A673 (cell line): ENCODE data around the gene NSUN3. TPM values are rescaled to one million over a fixed set of nuclear protein-coding genes. Genes with fewer than 3 reads are reported as not detected.

Experiments
- BruUV-seq: library from RNA; stranded (reverse); fragments of 400-500 nt; replicated peaks from 2 replicates; lab custom pipeline; 2021; lab: Mats Ljungman, UMichigan
- CTCF ChIA-PET: fragments of 300-600 bp; sonication (Branson Sonifier 250); formaldehyde crosslinking; loops from one replicate; lab custom pipeline; 2022; ENCODE audit warnings: antibody characterized with exemption; lab: Charles Lee
- POLR2A ChIA-PET: fragments of 300-600 bp; sonication (Branson Sonifier 250); formaldehyde crosslinking; loops from one replicate; lab custom pipeline; 2022; ENCODE audit warnings: antibody characterized with exemption; ENCODE audit not compliant: low non-redundant PET; lab: Charles Lee
- DNase-seq: peaks from one replicate; pipeline ENCODE4 v3.0.0-alpha.2; 2015; ENCODE audit warnings: low spot score
- H3K27ac ChIP-seq: fragments of 200-600 bp; sonication (generic); 2 replicates; pipeline ENCODE4 v1.5.1; 2016; ENCODE audit warnings: mixed run types, low read depth, mild to moderate bottlenecking, mixed read lengths, antibody characterized with exemption, low read length; ENCODE audit not compliant: poor library complexity, severe bottlenecking
- H3K27me3 ChIP-seq: fragments of 200-600 bp; sonication (generic); replicated peaks from 2 replicates; pipeline ENCODE4 v1.6.1; 2017; ENCODE audit warnings: mixed run types, low read depth, mild to moderate bottlenecking, mixed read lengths, antibody characterized with exemption, low read length; ENCODE audit not compliant: insufficient read depth, poor library complexity
- H3K36me3 ChIP-seq: fragments of 200-600 bp; sonication (generic); 2 replicates; pipeline ENCODE4 v1.6.1; 2016; ENCODE audit warnings: mixed run types, mild to moderate bottlenecking, mixed read lengths, antibody characterized with exemption, low read length; ENCODE audit not compliant: insufficient read depth, poor library complexity, severe bottlenecking
- H3K4me1 ChIP-seq: fragments of 200-600 bp; sonication (generic); 2 replicates; pipeline ENCODE4 v1.6.1; 2017; ENCODE audit warnings: mixed run types, mild to moderate bottlenecking, mixed read lengths, antibody characterized with exemption, low read length; ENCODE audit not compliant: insufficient read depth, poor library complexity, severe bottlenecking
- H3K4me3 ChIP-seq: fragments of 200-600 bp; sonication (generic); 2 replicates; pipeline ENCODE4 v1.5.1; 2016; ENCODE audit warnings: low read depth, mixed run types, mild to moderate bottlenecking, mixed read lengths, low read length; ENCODE audit not compliant: poor library complexity, severe bottlenecking
- H3K9me3 ChIP-seq: fragments of 200-600 bp; sonication (generic); 2 replicates; pipeline ENCODE4 v1.6.1; 2016; ENCODE audit warnings: mixed run types, low read depth, mild to moderate bottlenecking, mixed read lengths, antibody characterized with exemption, low read length; ENCODE audit not compliant: poor library complexity, severe bottlenecking
- CTCF ChIP-seq: fragments of 300-800, 200-600 bp; sonication (generic); conservative IDR thresholded peaks from 2 replicates; pipeline ENCODE4 v1.5.1; 2017; ENCODE audit warnings: low read depth, mild to moderate bottlenecking, antibody characterized with exemption, low read length, moderate library complexity, mixed read lengths
- EZH2 ChIP-seq: fragments of 200-600 bp; sonication (generic); IDR thresholded peaks from 2 replicates; pipeline ENCODE4 v1.6.1; 2017; ENCODE audit warnings: borderline replicate concordance, low read depth, mild to moderate bottlenecking, mixed read lengths, antibody characterized with exemption, low read length; ENCODE audit not compliant: poor library complexity, severe bottlenecking
- intact Hi-C: fragments of 100-400 bp; cut with micrococcal nuclease; formaldehyde crosslinking; loops from one replicate; pipeline ENCODE4 v1.10.0; 2022; ENCODE audit not compliant: unreplicated experiment
- total RNA-seq: library from RNA; stranded (reverse); gene quantifications from 2 replicates; pipeline ENCODE4 v1.2.3, GENCODE V29; 2021

The NSUN3 gene
- total RNA-seq, 1 experiment from 2014 or later = 15.6 TPM

GRCh38 chr3:94136133-94136532 is 73.3 kb downstream of the NSUN3 start:
- H3K4me1 ChIP-seq = peaks cover 14% of the 10 kb centered on the region
- DNase-seq = no peak
- H3K27ac ChIP-seq = no peak overlapping the region
- H3K4me3 ChIP-seq = no peak overlapping the region
- intact Hi-C loops = no loop called here
- BruUV-seq = no TSS peak
- TF ChIP-seq EZH2 (no peak), CTCF (no peak)
- ChIA-PET CTCF (no interaction called here), POLR2A (no interaction called here)
- H3K27me3 ChIP-seq = no peaks in the 10 kb centered on the region
- H3K9me3 ChIP-seq = no peaks in the 10 kb centered on the region
- H3K36me3 ChIP-seq = no peaks in the 10 kb centered on the region

GRCh38 chr3:94137377-94137776 is 74.5 kb downstream of the NSUN3 start:
- no peak overlapping the region for H3K27ac ChIP-seq
- H3K4me3 ChIP-seq = no peak overlapping the region
- ChIA-PET POLR2A (no interaction called here), CTCF (no interaction called here)
- peaks cover 14% of the 10 kb centered on the region for H3K4me1 ChIP-seq
- no peak for DNase-seq
- H3K27me3 ChIP-seq = no peaks in the 10 kb centered on the region
- BruUV-seq = no TSS peak
- H3K36me3 ChIP-seq = no peaks in the 10 kb centered on the region
- TF ChIP-seq CTCF = no peak
- intact Hi-C loops = no loop called here
- no peaks in the 10 kb centered on the region for H3K9me3 ChIP-seq

GRCh38 chr3:94146455-94146854 is 83.6 kb downstream of the NSUN3 start:
- H3K27me3 ChIP-seq = no peaks in the 10 kb centered on the region
- CTCF ChIA-PET = no interaction called here
- no peaks in the 10 kb centered on the region for H3K36me3 ChIP-seq
- BruUV-seq = no TSS peak
- peaks cover 4% of the 10 kb centered on the region for H3K4me1 ChIP-seq
- H3K4me3 ChIP-seq = no peak overlapping the region
- intact Hi-C loops = no loop called here
- no peak overlapping the region for H3K27ac ChIP-seq
- H3K9me3 ChIP-seq = no peaks in the 10 kb centered on the region
- DNase-seq = no peak
- TF ChIP-seq CTCF (no peak), EZH2 (no peak)
- POLR2A ChIA-PET = no interaction called here
